ENCODE results near the gene SATL1. TPM values are rescaled to one million over a fixed set of nuclear protein-coding genes. Genes with fewer than 3 reads are reported as not detected.

The SATL1 gene
- total and polyA plus RNA-seq, 9 of the 15 experiments (the other 6 are each of a cell fraction or from before 2014, with no cell fraction given): 0.03 to 0.07 (median 0.05) TPM; not detected in 3

DNA sequence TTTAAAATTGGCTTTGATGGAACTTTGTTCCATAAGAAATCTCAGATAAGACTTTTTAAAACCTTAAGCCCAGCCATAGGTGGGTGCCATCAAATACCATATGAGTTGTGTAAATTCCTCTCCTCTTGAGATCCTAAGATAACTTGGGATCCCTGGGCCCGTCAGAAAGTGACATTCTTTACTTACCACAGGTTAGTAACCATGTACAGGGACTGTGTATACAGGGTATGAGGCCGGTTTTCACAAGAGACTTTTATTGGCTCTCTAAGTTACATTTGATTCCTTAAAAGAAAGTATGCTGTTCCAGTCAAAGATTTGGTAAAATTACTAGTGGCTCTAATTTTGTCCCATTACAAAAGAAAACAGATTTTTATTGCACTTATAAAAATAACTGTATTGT lies 129.8 kb downstream of the SATL1 start (continued):
- no peak for TF ChIP-seq GTF2F1 (IDR thresholded peaks at IDR 0.05; ENCODE audit: low read depth, low read length)
- TF ChIP-seq TAF9B (IDR thresholded peaks at IDR 0.05; ENCODE audit: partially characterized antibody): no peak
- TF ChIP-seq CBFB (CRISPR knock-in tag; IDR thresholded peaks at IDR 0.05): no peak
- no peak for TF ChIP-seq SIX5 (IDR thresholded peaks at IDR 0.05; ENCODE audit: borderline replicate concordance in 1 of 2, insufficient read depth in 1 of 2, low read depth in 1 of 2, low read length in 2 of 2)
- no peak for TF ChIP-seq PHB (CRISPR knock-in tag; IDR thresholded peaks at IDR 0.05)
- TF ChIP-seq U2AF2 (optimal IDR thresholded peaks at IDR 0.05; ENCODE audit: low read depth, low read length): no peak
- TF ChIP-seq ZNF24 (IDR thresholded peaks at IDR 0.05): no peak
- no peak for TF ChIP-seq HDAC6 (IDR thresholded peaks at IDR 0.05; ENCODE audit: low read depth, low read length)
- TF ChIP-seq CBX8 (IDR thresholded peaks at IDR 0.05; ENCODE audit: borderline replicate concordance, extremely low read depth, low read depth, low read length, poor library complexity, severe bottlenecking): no peak
- TF ChIP-seq SAP30 (IDR thresholded peaks at IDR 0.05; ENCODE audit: borderline replicate concordance, insufficient read depth, low read depth, low read length, poor library complexity, severe bottlenecking): no peak

DNA sequence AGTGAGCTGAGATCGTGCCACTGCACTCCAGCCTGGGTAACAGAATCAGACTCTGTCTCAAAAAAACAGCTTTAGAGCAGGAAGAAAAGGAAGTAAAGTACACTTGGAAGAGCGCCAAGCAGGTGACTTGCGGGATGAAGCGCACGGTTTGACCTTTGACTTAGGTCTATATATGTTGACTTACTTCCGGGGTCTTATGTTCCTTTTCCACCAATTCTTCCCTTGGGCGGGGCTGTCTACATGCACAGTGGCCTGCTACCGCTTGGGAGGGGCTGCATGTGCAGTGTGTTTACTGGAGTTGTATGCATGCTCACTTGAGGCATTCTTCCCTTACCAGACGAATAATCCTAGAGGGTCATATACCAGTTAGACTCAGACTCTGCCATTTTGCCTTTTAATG lies 131.3 kb downstream of the SATL1 start:
- BruUV-seq (replicated peaks): no TSS peak
- WGBS (ENCODE audit: insufficient coverage, low coverage, missing lambda C conversion rate): 7% methylated on average over 9 of the region's 9 CpGs
- ChIA-PET CTCF (ENCODE audit: low intra/inter-chr PET ratio) (no interaction called here), POLR2A (no interaction called here)
- Histone ChIP-seq H3K4me2 (ENCODE audit: insufficient read depth, low read length) (no peak overlapping the region), H3K9me3 (replicated peaks; ENCODE audit: control insufficient read depth, insufficient read depth, low read depth, low read length) (no peaks in the 10 kb centered on the region), H4K20me1 (replicated peaks; ENCODE audit: control insufficient read depth, insufficient read depth, low read length) (no peaks in the 10 kb centered on the region), H3K36me3 (ENCODE audit: control insufficient read depth, insufficient read depth, low read length) (no peaks in the 10 kb centered on the region), H3K27me3 (ENCODE audit: control insufficient read depth in 2 of 2, insufficient read depth in 2 of 2, low read length in 2 of 2) (no peaks in the 10 kb centered on the region), H3K4me1 (replicated peaks in 1 of 2; ENCODE audit: control insufficient read depth in 2 of 2, insufficient read depth in 2 of 2, low read length in 2 of 2) (no peaks in the 10 kb centered on the region), H2AFZ (ENCODE audit: low read depth, low read length) (no peak overlapping the region), H3K79me2 (ENCODE audit: control insufficient read depth, insufficient read depth, low read length) (no peaks in the 10 kb centered on the region), H3K4me3 (no peak overlapping the region), H3K9me1 (ENCODE audit: control insufficient read depth, insufficient read depth, low read length) (no peaks in the 10 kb centered on the region), H3K27ac (ENCODE audit: extremely low read depth, low read depth, low read length) (no peak overlapping the region), H3K9ac (ENCODE audit: insufficient read depth in 1 of 2, low read depth in 2 of 2, low read length in 2 of 2) (no peak overlapping the region)
- intact Hi-C loops (cut with micrococcal nuclease) (no loop called here), in situ Hi-C loops (cut with MboI) (loop anchor here (25.0 kb wide), 1 partner anchor 425 kb away; no protein-coding TSS in a partner anchor)
- FAIRE-seq (no peak), DNase-seq (ENCODE audit: extremely low read depth in 1 of 4, low spot score in 3 of 4) (peak in 1 of 4 experiments; percentile 20), ATAC-seq (no peak; the same call in 2 of the 3 replicates)
- TF ChIP-seq BHLHE40 (IDR thresholded peaks at IDR 0.05; ENCODE audit: low read length) (0 out of 2 replicates have a peak, but pooled peaks have one; percentile 9), NR2C2 (CRISPR knock-in tag; IDR thresholded peaks at IDR 0.05) (no peak), NR2C2 (tag; IDR thresholded peaks at IDR 0.05) (peak; percentile 44; the same call in 1 of the 2 replicates), CREM (IDR thresholded peaks at IDR 0.05; ENCODE audit: low read depth) (no peak), ZC3H4 (CRISPR knock-in tag; IDR thresholded peaks at IDR 0.05; ENCODE audit: borderline replicate concordance) (no peak), NR2C1 (IDR thresholded peaks at IDR 0.05) (peak; percentile 57; the same call in 1 of the 2 replicates), NR2C1 (tag; IDR thresholded peaks at IDR 0.05) (0 out of 2 replicates have a peak, but pooled peaks have one; percentile 18), TBP (optimal IDR thresholded peaks at IDR 0.05; ENCODE audit: low read depth, low read length) (no peak), NFIC (IDR thresholded peaks at IDR 0.05) (peak; percentile 55), CBFA2T2 (conservative IDR thresholded peaks at IDR 0.05) (no peak), HDAC2 (IDR thresholded peaks at IDR 0.05) (no peak)
- TF ChIP-seq, protein P1, sequence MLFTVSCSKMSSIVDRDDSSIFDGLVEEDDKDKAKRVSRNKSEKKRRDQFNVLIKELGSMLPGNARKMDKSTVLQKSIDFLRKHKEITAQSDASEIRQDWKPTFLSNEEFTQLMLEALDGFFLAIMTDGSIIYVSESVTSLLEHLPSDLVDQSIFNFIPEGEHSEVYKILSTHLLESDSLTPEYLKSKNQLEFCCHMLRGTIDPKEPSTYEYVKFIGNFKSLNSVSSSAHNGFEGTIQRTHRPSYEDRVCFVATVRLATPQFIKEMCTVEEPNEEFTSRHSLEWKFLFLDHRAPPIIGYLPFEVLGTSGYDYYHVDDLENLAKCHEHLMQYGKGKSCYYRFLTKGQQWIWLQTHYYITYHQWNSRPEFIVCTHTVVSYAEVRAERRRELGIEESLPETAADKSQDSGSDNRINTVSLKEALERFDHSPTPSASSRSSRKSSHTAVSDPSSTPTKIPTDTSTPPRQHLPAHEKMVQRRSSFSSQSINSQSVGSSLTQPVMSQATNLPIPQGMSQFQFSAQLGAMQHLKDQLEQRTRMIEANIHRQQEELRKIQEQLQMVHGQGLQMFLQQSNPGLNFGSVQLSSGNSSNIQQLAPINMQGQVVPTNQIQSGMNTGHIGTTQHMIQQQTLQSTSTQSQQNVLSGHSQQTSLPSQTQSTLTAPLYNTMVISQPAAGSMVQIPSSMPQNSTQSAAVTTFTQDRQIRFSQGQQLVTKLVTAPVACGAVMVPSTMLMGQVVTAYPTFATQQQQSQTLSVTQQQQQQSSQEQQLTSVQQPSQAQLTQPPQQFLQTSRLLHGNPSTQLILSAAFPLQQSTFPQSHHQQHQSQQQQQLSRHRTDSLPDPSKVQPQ (CRISPR knock-in tag; IDR thresholded peaks at IDR 0.05; ENCODE audit: borderline replicate concordance): no peak

All from K562 (cell line).